K562 (cell line): ENCODE data around the gene RANBP3. TPM values are rescaled to one million over a fixed set of nuclear protein-coding genes. Genes with fewer than 3 reads are reported as not detected.
A peak's percentile ranks its signal among the peaks of the same experiment; 100 is the strongest.

ENCODE experiments used
- CCAR2 ChIP-seq: fragments of 200-400 bp; formaldehyde crosslinking; IDR thresholded peaks from 2 replicates; pipeline ENCODE4 v1.6.1; 2017; ENCODE audit warnings: mild to moderate bottlenecking, low read depth, low read length
- EGR1 ChIP-seq: fragments of 450-650 bp; conservative IDR thresholded peaks from 2 replicates; pipeline ENCODE4 v1.6.1; 2017; ENCODE audit warnings: mild to moderate bottlenecking
- HSF4 ChIP-seq: fragments of 250-450 bp; sonication (Bioruptor Pico); IDR thresholded peaks from 2 replicates; pipeline ENCODE4 v2.1.2; 2022; ENCODE audit warnings: mild to moderate bottlenecking, moderate library complexity, borderline replicate concordance
- ID3 ChIP-seq, 2 experiments: fragments of 250-450 bp in 1 of 2; fragments of 450-650 bp in 1 of 2; sonication (Bioruptor Pico) in 1 of 2; IDR thresholded peaks; 2 replicates each; pipeline versions ENCODE4 v1.6.1 to v1.8.0; 2016 to 2021; ENCODE audit warnings: mild to moderate bottlenecking in 2 of 2, moderate library complexity in 2 of 2, missing compliant biosample characterization in 1 of 2, missing genetic modification characterization in 1 of 2
- IFI16 ChIP-seq: fragments of 250-450 bp; sonication (Bioruptor Pico); IDR thresholded peaks from 2 replicates; pipeline ENCODE4 v2.1.2; 2022; ENCODE audit warnings: mild to moderate bottlenecking, inconsistent platforms
- IRF9 ChIP-seq: fragments of 450-650 bp; IDR thresholded peaks from 2 replicates; pipeline ENCODE4 v1.6.1; 2016; ENCODE audit warnings: missing biosample characterization, missing genetic modification characterization
- MCM3 ChIP-seq: fragments of 450-650 bp; IDR thresholded peaks from 2 replicates; pipeline ENCODE4 v1.6.1; 2016
- NFRKB ChIP-seq: fragments of 450-650 bp; IDR thresholded peaks from 2 replicates; pipeline ENCODE4 v1.6.1; 2016; ENCODE audit warnings: low read depth
- POLR3G ChIP-seq: IDR thresholded peaks from 2 replicates; pipeline ENCODE4 v1.6.1; 2011; ENCODE audit not compliant: insufficient read length, insufficient replicate concordance; ENCODE audit errors: extremely low read depth
- RAD51 ChIP-seq: fragments of 450-650 bp; IDR thresholded peaks from 2 replicates; pipeline ENCODE4 v1.7.1; 2016; ENCODE audit warnings: low read depth, mild to moderate bottlenecking, borderline replicate concordance
- RCOR1 ChIP-seq, 2 experiments: IDR thresholded peaks; 2 replicates each; pipeline ENCODE4 v1.6.1; 2012; ENCODE audit warnings: low read depth in 2 of 2, low read length in 2 of 2, borderline replicate concordance in 1 of 2, improper control_type of control experiment in 1 of 2
- SIN3B ChIP-seq: fragments of 450-650 bp; IDR thresholded peaks from 2 replicates; pipeline ENCODE4 v1.6.1; 2017; ENCODE audit warnings: low read depth, mild to moderate bottlenecking, moderate library complexity
- SMAD4 ChIP-seq: fragments of 250-450 bp; sonication (Bioruptor Pico); conservative IDR thresholded peaks from 2 replicates; pipeline ENCODE4 v1.8.0; 2021; ENCODE audit warnings: inconsistent platforms, mild to moderate bottlenecking, moderate library complexity
- SNIP1 ChIP-seq: fragments of 450-650 bp; IDR thresholded peaks from 2 replicates; pipeline ENCODE4 v1.7.1; 2017; ENCODE audit warnings: low read depth, mild to moderate bottlenecking
- SRF ChIP-seq, 2 experiments: fragments of 250-450, 450-650 bp in 1 of 2; sonication (Bioruptor Pico) in 1 of 2; sonication (generic) in 1 of 2; formaldehyde crosslinking; IDR thresholded peaks; 2 replicates each; pipeline versions ENCODE4 v1.5.0 to v1.5.1; 2020 to 2022; ENCODE audit warnings: mild to moderate bottlenecking in 1 of 2, missing genetic modification reagents in 1 of 2
- U2AF2 ChIP-seq: fragments of 200-400 bp; formaldehyde crosslinking; optimal IDR thresholded peaks from 2 replicates; pipeline ENCODE3; 2017; ENCODE audit warnings: low read depth, mild to moderate bottlenecking, low read length
- VEZF1 ChIP-seq: fragments of 200-800 bp; sonication (Bioruptor generic); IDR thresholded peaks from 2 replicates; pipeline ENCODE4 v1.6.1; 2017; ENCODE audit warnings: missing genetic modification characterization, missing compliant biosample characterization
- ZBTB5 ChIP-seq: fragments of 450-650 bp; IDR thresholded peaks from 2 replicates; pipeline ENCODE4 v1.6.1; 2017; ENCODE audit warnings: antibody characterized with exemption
- ZNF324 ChIP-seq: fragments of 250-450 bp; sonication (Bioruptor Pico); IDR thresholded peaks from 2 replicates; pipeline ENCODE4 v1.4.0; 2020; ENCODE audit warnings: mild to moderate bottlenecking
- ZNF639 ChIP-seq, 2 experiments: fragments of 200-800 bp in 1 of 2; sonication (Bioruptor generic) in 1 of 2; sonication (generic) in 1 of 2; formaldehyde crosslinking in 1 of 2; IDR thresholded peaks in 1 of 2; conservative IDR thresholded peaks in 1 of 2; 2 replicates each; pipeline versions ENCODE4 v1.5.0 to v1.6.1; 2016 to 2020; ENCODE audit warnings: missing compliant biosample characterization in 1 of 2, missing genetic modification characterization in 1 of 2, missing genetic modification reagents in 1 of 2
- ZSCAN32 ChIP-seq: fragments of 450-650 bp; formaldehyde crosslinking; IDR thresholded peaks from 2 replicates; pipeline ENCODE4 v1.4.0; 2020; ENCODE audit warnings: mild to moderate bottlenecking, moderate library complexity
- polyA plus RNA-seq, 8 experiments: library from polyadenylated mRNA; depleted of rRNA in 4 of 8; stranded (reverse) in 5 of 8; unstranded in 3 of 8; fragments of >200 nt; fragmentation: Nextera tagmentation in 2 of 8; fragmentation: Illumina TruSeq in 1 of 8; extraction: Ambion mirVana in 2 of 8; extraction: Trizol in 1 of 8; gene quantifications; 2 replicates each; pipeline versions ENCODE4 v1.2.1 to v1.2.3, GENCODE V29; 2011 to 2014; ENCODE audit warnings: inconsistent platforms in 1 of 8, missing spikeins in 1 of 8
- total RNA-seq, 7 experiments: library from RNA; depleted of rRNA in 6 of 7; stranded (reverse); fragments of >200 nt in 6 of 7; fragmentation: Illumina TruSeq in 2 of 7; extraction: Trizol in 2 of 7; gene quantifications; 2 replicates each; pipeline versions ENCODE4 v1.2.1 to v1.2.3, GENCODE V29; 2011 to 2021; ENCODE audit warnings: low replicate concordance in 1 of 7

The RANBP3 gene
- total and polyA plus RNA-seq, 9 of the 15 experiments (the other 6 are each of a cell fraction or from before 2014, with no cell fraction given), result 0.90 to 95.1 (median 63.2) TPM

GRCh38 chr19:5990289-5990797 is 12.4 kb upstream of the RANBP3 start (continued):
- TF ChIP-seq HSF4, result no peak
- TF ChIP-seq ID3 (CRISPR knock-in tag; IDR thresholded peaks at IDR 0.05), result no peak
- 0 out of 2 replicates have a peak, but pooled peaks have one; percentile 52 for TF ChIP-seq ID3 (tag; IDR thresholded peaks at IDR 0.05)
- no peak for TF ChIP-seq CCAR2
- no peak for TF ChIP-seq SMAD4
- peak; percentile 86 for TF ChIP-seq NFRKB
- TF ChIP-seq SNIP1, result no peak
- no peak for TF ChIP-seq POLR3G
- TF ChIP-seq ZNF639 (CRISPR knock-in tag; conservative IDR thresholded peaks at IDR 0.05 in 1 of 2, IDR thresholded peaks at IDR 0.05 in 1 of 2), result no peak
- no peak for TF ChIP-seq SIN3B
- no peak for TF ChIP-seq MCM3
- no peak for TF ChIP-seq RAD51
- no peak for TF ChIP-seq ZSCAN32 (CRISPR knock-in tag)
- no peak for TF ChIP-seq SRF (CRISPR knock-in tag; IDR thresholded peaks at IDR 0.05)
- TF ChIP-seq IFI16 (CRISPR knock-in tag), result no peak
- no peak for TF ChIP-seq EGR1
- TF ChIP-seq RCOR1 (IDR thresholded peaks at IDR 0.05; ENCODE audit: borderline replicate concordance in 1 of 2, low read depth in 2 of 2, low read length in 2 of 2), result 0 out of 4 replicates have a peak, but pooled peaks of 1 of the 2 experiments have one; percentile 28
- TF ChIP-seq VEZF1 (CRISPR knock-in tag), result peak; percentile 49
- no peak for TF ChIP-seq U2AF2
- no peak for TF ChIP-seq IRF9 (tag)
- TF ChIP-seq ZBTB5, result no peak
- TF ChIP-seq ZNF324, result no peak
